GM12878 (cell line): ENCODE results near the gene STON2.

Experiments
- CTCF ChIP-seq, 3 experiments: IDR thresholded peaks in 2 of 3; conservative IDR thresholded peaks in 1 of 3; 2 replicates each; pipeline ENCODE4 v1.5.1; 2011; ENCODE audit warnings: low read depth in 3 of 3, low read length in 3 of 3, mild to moderate bottlenecking in 3 of 3, control low read depth in 2 of 3, moderate library complexity in 2 of 3, inconsistent platforms in 1 of 3, mixed read lengths in 1 of 3; ENCODE audit not compliant: control insufficient read depth in 2 of 3, insufficient read depth in 1 of 3; ENCODE audit errors: extremely low read depth in 1 of 3
- HDAC2 ChIP-seq: fragments of 200-600 bp; sonication (generic); IDR thresholded peaks from 2 replicates; pipeline ENCODE4 v1.6.1; 2017
- POLR2AphosphoS2 ChIP-seq: IDR thresholded peaks from 2 replicates; pipeline ENCODE4 v1.6.1; 2011; ENCODE audit warnings: low read depth, mild to moderate bottlenecking, low read length, improper control_type of control experiment, moderate library complexity
- TAF1 ChIP-seq: IDR thresholded peaks from 2 replicates; pipeline ENCODE4 v1.6.1; 2011; ENCODE audit warnings: mild to moderate bottlenecking, low read depth, low read length, borderline replicate concordance

GRCh38 chr14:81392052-81392451 lies 8.1 kb downstream of the STON2 start:
- TF ChIP-seq CTCF (IDR thresholded peaks at IDR 0.05 in 2 of 3, conservative IDR thresholded peaks at IDR 0.05 in 1 of 3; ENCODE audit: control insufficient read depth in 2 of 3, extremely low read depth in 1 of 3, insufficient read depth in 1 of 3, low read depth in 3 of 3, low read length in 3 of 3) (no peak), HDAC2 (no peak), TAF1 (no peak), POLR2AphosphoS2 (no peak)
